Right lobe of liver (tissue), 6 donors: ENCODE data around the gene ADGRE3. TPM values are rescaled to one million over a fixed set of nuclear protein-coding genes. Genes with fewer than 3 reads are reported as not detected.

Source experiments
- ATAC-seq, 4 donors: fragments of 200-7000 bp; cut with Tn5 transposase; one replicate each; pipeline ENCODE4 v1.9.1; 2020; ENCODE audit warnings: mild to moderate bottlenecking in 4 of 4, moderate library complexity in 4 of 4
- DNase-seq, 3 donors: peaks; one replicate each; pipeline ENCODE4 v3.0.0-alpha.2; 2020
- H3K27ac ChIP-seq, 3 donors: fragments of 200-600 bp; one replicate each; pipeline ENCODE4 v1.8.0; 2022
- H3K27me3 ChIP-seq, 2 donors: fragments of 200-600 bp; one replicate each; pipeline ENCODE4 v1.8.0; 2022
- H3K36me3 ChIP-seq, 4 donors: fragments of 200-600 bp; sonication (generic) in 1 of 4; one replicate each; pipeline versions ENCODE4 v1.5.1 to v1.8.0; 2017 to 2022; ENCODE audit warnings: control low read depth in 1 of 4
- H3K4me1 ChIP-seq, 4 donors: fragments of 200-600 bp; sonication (generic) in 1 of 4; one replicate each; pipeline versions ENCODE4 v1.5.1 to v1.8.0; 2017 to 2022; ENCODE audit warnings: control low read depth in 1 of 4
- H3K4me3 ChIP-seq, 3 donors: fragments of 200-600 bp; one replicate each; pipeline ENCODE4 v1.8.0; 2022
- H3K9me3 ChIP-seq, 4 donors: fragments of 200-600 bp; sonication (generic) in 1 of 4; one replicate each; pipeline versions ENCODE4 v1.5.1 to v1.8.0; 2017 to 2022; ENCODE audit warnings: control low read depth in 1 of 4
- POLR2A ChIP-seq: fragments of 450-650 bp; IDR thresholded peaks from one replicate; pipeline ENCODE4 v1.6.1; 2017; ENCODE audit warnings: antibody characterized with exemption, mild to moderate bottlenecking
- whole genome bisulfite sequencing: methylation state at CpG from one replicate; pipeline ENCODE4 v1.1.6; 2018; ENCODE audit warnings: low coverage, low lambda C conversion rate; ENCODE audit not compliant: insufficient coverage; ENCODE audit errors: missing lambda C conversion rate; 5-methylcytosine and 5-hydroxymethylcytosine counted together
- intact Hi-C, 2 donors: fragments of 100-400 bp; cut with DNase I; formaldehyde crosslinking; loops; one replicate each; pipeline versions ENCODE4 v1.11.2 to v1.14.1; 2022
- total RNA-seq, 6 experiments: library from RNA; depleted of rRNA in 2 of 6; stranded (reverse); fragments of >200 nt in 2 of 6; fragmentation: NEBNext Ultra II Directional in 3 of 6; extraction: Animal tissue kit (Norgen Biotek cat#: 25700) in 3 of 6; gene quantifications; one replicate each; pipeline versions ENCODE4 v1.1.0 to v1.2.4, GENCODE V29; 2016 to 2023
- TF ChIP-seq, protein P1 (sequence below), 4 donors: fragments of 200-600 bp in 3 of 4; fragments of 450-650 bp in 1 of 4; IDR thresholded peaks; one replicate each; pipeline versions ENCODE4 v1.5.1 to v1.8.0; 2016 to 2022; ENCODE audit warnings: antibody characterized with exemption in 4 of 4, mild to moderate bottlenecking in 2 of 4
- donor health status: DM: no; HTN: yes; CAD: no.
- donor health status: DM: no; HTN: no; CAD: no.
- donor health status: DM: no; HTN: no; CAD: no.
- donor health status: DM: no; HTN: yes; CAD: no.
- donor health status: DM: no; HTN: yes; CAD: no.

ADGRE3 gene
- total RNA-seq, 6 experiments from 2014 or later: 0.09 to 0.53 (median 0.24) TPM; not detected in 2

DNA sequence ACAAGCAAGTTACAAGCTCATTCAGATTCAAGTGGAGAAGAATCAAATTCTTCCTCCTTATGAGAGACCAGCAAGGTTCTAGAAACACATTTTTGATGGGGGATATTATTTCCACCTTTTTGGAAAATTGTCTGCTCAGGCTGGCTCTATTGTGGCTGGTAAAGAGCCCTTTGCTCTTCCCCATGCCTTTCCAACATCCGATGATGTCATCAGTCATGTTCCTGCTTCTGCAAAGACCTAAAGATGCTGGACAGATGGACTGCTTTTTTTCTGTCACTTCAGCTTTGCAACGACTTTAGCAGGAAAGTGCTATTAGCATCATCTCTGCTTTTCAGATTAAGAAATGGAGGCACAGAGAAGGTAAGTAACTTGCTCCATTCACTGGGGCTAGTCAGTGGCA, 4.2 kb downstream of the ADGRE3 start:
- DNase-seq (no peak), ATAC-seq (no peak)
- intact Hi-C loops: no loop called here
- no peaks in the 10 kb centered on the region for H3K4me1 ChIP-seq
- no peak overlapping the region for H3K27ac ChIP-seq
- H3K4me3 ChIP-seq: no peak overlapping the region
- H3K27me3 ChIP-seq: no peaks in the 10 kb centered on the region
- no peaks in the 10 kb centered on the region for H3K9me3 ChIP-seq
- TF ChIP-seq POLR2A: no peak
- H3K36me3 ChIP-seq: no peaks in the 10 kb centered on the region
- WGBS: 57% methylated on average over 2 of the region's 2 CpGs

DNA sequence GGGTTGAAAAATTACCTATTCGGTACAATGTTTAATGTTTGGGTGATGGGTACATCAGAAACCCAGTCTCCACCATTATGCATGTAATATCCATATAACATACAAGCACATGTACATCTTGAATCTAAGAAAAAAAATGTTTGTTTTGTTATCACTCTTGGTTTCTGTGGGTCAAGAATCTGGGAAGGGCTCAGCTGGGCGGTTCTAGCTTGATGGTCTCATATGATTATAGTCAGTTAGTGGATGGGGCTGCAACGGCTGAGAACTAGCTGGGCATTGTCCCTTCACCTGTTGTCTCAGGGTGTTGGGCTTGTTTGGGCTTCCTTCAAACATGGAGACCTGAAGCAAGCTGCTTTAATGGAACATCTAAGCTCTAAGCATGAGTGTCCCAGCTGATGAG, 4.7 kb downstream of the ADGRE3 start:
- no peak overlapping the region for H3K4me3 ChIP-seq
- intact Hi-C loops: no loop called here
- H3K4me1 ChIP-seq: no peaks in the 10 kb centered on the region
- H3K36me3 ChIP-seq: no peaks in the 10 kb centered on the region
- ATAC-seq (no peak), DNase-seq (no peak)
- no peaks in the 10 kb centered on the region for H3K9me3 ChIP-seq
- WGBS: 41% methylated on average over 3 of the region's 3 CpGs
- no peaks in the 10 kb centered on the region for H3K27me3 ChIP-seq
- no peak for TF ChIP-seq POLR2A
- TF ChIP-seq, protein P1, sequence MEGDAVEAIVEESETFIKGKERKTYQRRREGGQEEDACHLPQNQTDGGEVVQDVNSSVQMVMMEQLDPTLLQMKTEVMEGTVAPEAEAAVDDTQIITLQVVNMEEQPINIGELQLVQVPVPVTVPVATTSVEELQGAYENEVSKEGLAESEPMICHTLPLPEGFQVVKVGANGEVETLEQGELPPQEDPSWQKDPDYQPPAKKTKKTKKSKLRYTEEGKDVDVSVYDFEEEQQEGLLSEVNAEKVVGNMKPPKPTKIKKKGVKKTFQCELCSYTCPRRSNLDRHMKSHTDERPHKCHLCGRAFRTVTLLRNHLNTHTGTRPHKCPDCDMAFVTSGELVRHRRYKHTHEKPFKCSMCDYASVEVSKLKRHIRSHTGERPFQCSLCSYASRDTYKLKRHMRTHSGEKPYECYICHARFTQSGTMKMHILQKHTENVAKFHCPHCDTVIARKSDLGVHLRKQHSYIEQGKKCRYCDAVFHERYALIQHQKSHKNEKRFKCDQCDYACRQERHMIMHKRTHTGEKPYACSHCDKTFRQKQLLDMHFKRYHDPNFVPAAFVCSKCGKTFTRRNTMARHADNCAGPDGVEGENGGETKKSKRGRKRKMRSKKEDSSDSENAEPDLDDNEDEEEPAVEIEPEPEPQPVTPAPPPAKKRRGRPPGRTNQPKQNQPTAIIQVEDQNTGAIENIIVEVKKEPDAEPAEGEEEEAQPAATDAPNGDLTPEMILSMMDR (IDR thresholded peaks at IDR 0.05): no peak
- H3K27ac ChIP-seq: no peak overlapping the region

DNA sequence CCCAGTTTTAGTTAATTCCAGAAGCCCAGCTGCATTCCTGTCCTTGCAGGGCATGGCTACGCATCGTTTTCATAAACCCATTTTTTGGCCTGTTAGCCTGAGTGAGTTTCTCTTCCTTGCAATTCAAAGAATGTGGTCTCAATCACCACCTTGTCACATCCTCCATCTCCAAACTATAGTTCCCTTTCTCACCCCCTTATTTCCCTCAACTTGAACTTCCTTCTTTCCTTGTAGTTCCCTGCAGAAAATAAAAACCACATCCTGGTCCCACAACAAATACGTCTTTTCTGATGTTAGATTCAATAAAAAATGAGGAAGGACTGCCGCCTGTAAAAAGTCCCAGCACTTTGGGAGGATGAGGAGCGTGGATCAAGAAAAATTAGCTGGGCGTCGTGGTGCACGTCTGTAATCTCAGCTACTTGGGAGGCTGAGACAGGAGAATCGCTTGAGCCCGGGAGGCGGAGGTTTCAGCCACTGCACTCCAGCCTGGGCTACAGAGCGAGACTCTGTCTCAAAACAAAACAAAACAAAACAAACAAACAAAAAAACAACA, 13.2 kb downstream of the ADGRE3 start:
- DNase-seq (no peak), ATAC-seq (peak in 2 of 4 donors; percentile 34 to 63)
- 52% methylated on average over 12 of the region's 12 CpGs for WGBS
- intact Hi-C loops: no loop called here
- TF ChIP-seq, protein P1 (IDR thresholded peaks at IDR 0.05): no peak
- no peak for TF ChIP-seq POLR2A
- Histone ChIP-seq H3K4me3 (no peak overlapping the region), H3K27me3 (no peaks in the 10 kb centered on the region), H3K27ac (no peak overlapping the region), H3K36me3 (no peaks in the 10 kb centered on the region), H3K4me1 (no peaks in the 10 kb centered on the region), H3K9me3 (no peaks in the 10 kb centered on the region)

DNA sequence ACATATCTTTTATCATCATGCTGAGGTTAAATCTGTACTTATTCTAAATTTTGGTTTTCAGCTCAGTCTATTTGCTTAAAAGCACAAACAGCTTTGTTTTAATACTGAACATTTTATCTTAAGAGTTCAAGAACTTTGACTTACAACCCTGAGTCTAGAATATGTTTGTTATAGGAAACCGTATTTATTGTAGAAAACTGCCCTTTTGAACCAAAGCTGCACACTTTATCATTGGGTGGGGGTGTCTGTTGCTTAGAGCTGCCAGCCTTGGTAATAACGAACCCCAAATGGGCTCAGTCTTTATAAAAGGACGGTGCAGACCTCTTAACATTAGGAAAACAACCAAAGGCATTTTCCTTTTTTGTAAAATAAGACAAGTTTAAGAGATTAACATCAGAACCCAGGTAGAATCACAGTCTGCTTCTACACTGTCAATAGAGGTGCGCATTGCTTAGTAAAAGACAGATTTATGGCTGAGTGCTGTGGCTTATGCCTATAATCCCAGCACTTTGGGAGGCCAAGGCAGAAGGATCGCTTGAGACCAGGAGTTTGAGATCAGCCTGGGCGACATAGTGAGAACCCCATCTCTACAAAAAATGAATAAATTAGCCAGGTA, 14.7 kb downstream of the ADGRE3 start:
- Histone ChIP-seq H3K27me3 (no peaks in the 10 kb centered on the region), H3K4me3 (no peak overlapping the region), H3K27ac (no peak overlapping the region), H3K9me3 (no peaks in the 10 kb centered on the region), H3K36me3 (no peaks in the 10 kb centered on the region), H3K4me1 (no peaks in the 10 kb centered on the region)
- intact Hi-C loops: no loop called here
- 29% methylated on average over 6 of the region's 6 CpGs for WGBS
- no peak for ATAC-seq
- no peak for TF ChIP-seq POLR2A
- TF ChIP-seq, protein P1 (IDR thresholded peaks at IDR 0.05): no peak
- no peak for DNase-seq

DNA sequence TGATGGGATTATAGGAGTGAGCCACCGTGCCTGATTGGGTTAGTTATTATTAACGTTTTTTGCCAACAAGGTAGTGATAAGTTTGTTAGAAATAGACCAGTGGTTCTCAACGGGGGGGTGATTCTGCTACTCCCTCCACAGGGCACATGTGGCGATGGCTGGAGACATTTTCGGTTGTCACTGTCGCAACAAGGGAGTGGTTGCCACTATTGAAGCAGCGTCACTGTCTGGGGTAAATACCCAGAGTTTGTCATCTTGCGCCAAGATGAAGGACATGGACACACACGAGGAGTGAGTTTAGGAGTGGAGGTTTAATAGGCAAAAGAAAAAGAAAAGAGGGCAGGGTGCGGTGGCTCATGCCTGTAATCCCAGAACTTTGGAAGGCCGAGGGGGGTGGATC, 18.9 kb downstream of the ADGRE3 start:
- Histone ChIP-seq H3K4me1 (no peaks in the 10 kb centered on the region), H3K4me3 (no peak overlapping the region), H3K27me3 (no peaks in the 10 kb centered on the region), H3K9me3 (no peaks in the 10 kb centered on the region), H3K36me3 (no peaks in the 10 kb centered on the region), H3K27ac (no peak overlapping the region)
- 57% methylated on average over 8 of the region's 11 CpGs for WGBS
- ATAC-seq: no peak
- no peak for DNase-seq
- TF ChIP-seq POLR2A: no peak
- TF ChIP-seq, protein P1 (IDR thresholded peaks at IDR 0.05): no peak
- intact Hi-C loops: no loop called here
